Activated CD4-positive, alpha-beta T cell treated with anti-CD3 and anti-CD28 coated beads, Interleukin-2, amount 50 U/mL, for 24 hours (primary cell): ENCODE data around the gene MKRN1.
A peak's percentile ranks its signal among the peaks of the same experiment; 100 is the strongest.
"Not testable (repeated sequence)": the region's sequence is repeated elsewhere in the genome, so short reads cannot be mapped to it uniquely, and the experiment has no call there.

Experiments
- DNase-seq, 2 donors: peaks; one replicate each; pipeline ENCODE4 v3.0.0-alpha.2; 2020; ENCODE audit warnings: low read depth in 1 of 2, low spot score in 1 of 2

The MKRN1 gene

GRCh38 chr7:140435252-140435895, 43.9 kb downstream of the MKRN1 start:
- no peak for DNase-seq

- no peak for DNase-seq
Observed at GRCh38 chr7:140433396-140433795, 45.9 kb downstream of the MKRN1 start.

GRCh38 chr7:140426130-140426529, 53.2 kb downstream of the MKRN1 start:
- DNase-seq: no peak

- DNase-seq: no peak
Observed at GRCh38 chr7:140425718-140426117, 53.6 kb downstream of the MKRN1 start.

- no peak for DNase-seq
Observed at GRCh38 chr7:140423501-140423900, 55.8 kb downstream of the MKRN1 start.

- no peak for DNase-seq
Observed at GRCh38 chr7:140421521-140421920, 57.8 kb downstream of the MKRN1 start.

- no peak for DNase-seq
Observed at GRCh38 chr7:140418653-140419052, 60.7 kb downstream of the MKRN1 start.

GRCh38 chr7:140418156-140418472, 61.2 kb downstream of the MKRN1 start:
- DNase-seq: not testable (repeated sequence)

GRCh38 chr7:140417456-140418155, 61.7 kb downstream of the MKRN1 start:
- DNase-seq: no peak

- DNase-seq: no peak
Observed at GRCh38 chr7:140416560-140416959, 62.7 kb downstream of the MKRN1 start.

- DNase-seq: not testable (repeated sequence)
Observed at GRCh38 chr7:140415816-140416215, 63.5 kb downstream of the MKRN1 start.

GRCh38 chr7:140415361-140415760, 63.9 kb downstream of the MKRN1 start:
- no peak for DNase-seq

- no peak for DNase-seq
Observed at GRCh38 chr7:140404565-140405065, 74.7 kb downstream of the MKRN1 start.

- peak; percentile 9 to 10 for DNase-seq
Observed at GRCh38 chr7:140403878-140404564, 75.3 kb downstream of the MKRN1 start, which contains the start of gene RAB19. Gene RAB19 (plus strand): TSS chr7:140404058. CDS start chr7:140407647, 3,589 bp downstream.
